Kidney (tissue), 14 donors: ENCODE measurements around the gene MACROD2. TPM values are rescaled to one million over a fixed set of nuclear protein-coding genes. Genes with fewer than 3 reads are reported as not detected.

ENCODE experiments used
- DNase-seq, 5 donors: peaks; one replicate each; pipeline ENCODE4 v3.0.0-alpha.2; 2013 to 2020
- FAIRE-seq: peaks from 2 replicates; lab custom pipeline; 2012; peaks lifted over from hg19 to GRCh38; lab: Jason Lieb, UNC
- H3K27ac ChIP-seq, 2 donors: one replicate each; pipeline ENCODE4 v1.7.0; 2013; ENCODE audit warnings: low read depth in 2 of 2, low read length in 2 of 2, inconsistent platforms in 1 of 2
- H3K27me3 ChIP-seq: one replicate; pipeline ENCODE4 v1.7.1; 2013; ENCODE audit warnings: low read length, inconsistent platforms; ENCODE audit not compliant: control insufficient read depth, insufficient read depth
- H3K36me3 ChIP-seq, 3 donors: one replicate each; pipeline versions ENCODE4 v1.7.0 to v1.7.1; 2013; ENCODE audit warnings: low read length in 3 of 3, control low read depth in 1 of 3, inconsistent platforms in 1 of 3; ENCODE audit not compliant: insufficient read depth in 3 of 3, control insufficient read depth in 2 of 3
- H3K4me1 ChIP-seq, 3 donors: one replicate each; pipeline versions ENCODE4 v1.7.0 to v1.7.1; 2013; ENCODE audit warnings: low read length in 3 of 3, inconsistent platforms in 1 of 3, low read depth in 1 of 3; ENCODE audit not compliant: control insufficient read depth in 2 of 3, insufficient read depth in 2 of 3
- H3K4me3 ChIP-seq, 3 donors: one replicate each; pipeline versions ENCODE4 v1.7.0 to v1.8.1; 2013; ENCODE audit warnings: low read length in 3 of 3, control low read depth in 1 of 3, inconsistent platforms in 1 of 3
- H3K9ac ChIP-seq, 3 donors: one replicate each; pipeline versions ENCODE4 v1.7.0 to v1.7.1; 2013; ENCODE audit warnings: low read length in 3 of 3, control low read depth in 1 of 3, inconsistent platforms in 1 of 3
- H3K9me3 ChIP-seq, 3 donors: one replicate each; pipeline versions ENCODE4 v1.7.0 to v1.7.1; 2013; ENCODE audit warnings: low read length in 3 of 3, control low read depth in 1 of 3, inconsistent platforms in 1 of 3; ENCODE audit not compliant: control insufficient read depth in 2 of 3, insufficient read depth in 1 of 3
- CTCF ChIP-seq: IDR thresholded peaks from 3 replicates; pipeline ENCODE4 v1.5.1; 2012; ENCODE audit warnings: mild to moderate bottlenecking, moderate library complexity, borderline replicate concordance; ENCODE audit not compliant: insufficient read depth; ENCODE audit errors: extremely low read depth
- intact Hi-C: fragments of 100-400 bp; cut with DNase I; formaldehyde crosslinking; loops from one replicate; pipeline ENCODE4 v1.11.1; 2022
- polyA plus RNA-seq: library from polyadenylated mRNA; stranded (reverse); fragments of 350-450 nt; fragmentation: Illumina TruSeq; extraction: RNeasy Lipid Tissue Mini Kit (QIAGEN cat#74804); gene quantifications from one replicate; pipeline ENCODE4 v1.2.3, GENCODE V29; 2014; ENCODE audit warnings: low read depth, low replicate concordance; ENCODE audit not compliant: insufficient read depth
- total RNA-seq: library from RNA; stranded (reverse); fragmentation: NEBNext Ultra II Directional; extraction: Animal tissue kit (Norgen Biotek cat#: 25700); gene quantifications from one replicate; pipeline ENCODE4 v1.2.1, GENCODE V29; 2021
- donor health status: control.
- donor health status: control.
- donor health status: control.
- donor health status: control.
- donor health status: control.
- donor health status: DM: yes; HTN: yes; CAD: no.
- donor health status: Normal renal cell carcinoma (clear cell type).

Gene MACROD2
- total and polyA plus RNA-seq, 2 donors from 2014 or later, result 3.0 to 10.0 TPM

GRCh38 chr20:15865553-15865952 lies 1870.2 kb downstream of the MACROD2 start:
- no peaks in the 10 kb centered on the region for H3K36me3 ChIP-seq

GRCh38 chr20:15866916-15867730 lies 1871.8 kb downstream of the MACROD2 start:
- intact Hi-C loops, result no loop called here
- H3K9ac ChIP-seq, result no peak overlapping the region
- H3K27me3 ChIP-seq, result no peaks in the 10 kb centered on the region
- FAIRE-seq, result no peak
- H3K4me3 ChIP-seq, result no peak overlapping the region
- no peaks in the 10 kb centered on the region for H3K36me3 ChIP-seq
- no peaks in the 10 kb centered on the region for H3K4me1 ChIP-seq
- no peaks in the 10 kb centered on the region for H3K9me3 ChIP-seq
- DNase-seq, result peak in 2 of 5 donors; percentile 56 to 84
- no peak overlapping the region for H3K27ac ChIP-seq
- no peak for TF ChIP-seq CTCF

More at GRCh38 chr20:15865553-15865952, 1870.2 kb downstream of the MACROD2 start:
- DNase-seq, result no peak
- H3K4me1 ChIP-seq, result no peaks in the 10 kb centered on the region
- H3K27me3 ChIP-seq, result no peaks in the 10 kb centered on the region
- H3K9ac ChIP-seq, result no peak overlapping the region
- H3K4me3 ChIP-seq, result no peak overlapping the region
- H3K27ac ChIP-seq, result no peak overlapping the region
- H3K9me3 ChIP-seq, result no peaks in the 10 kb centered on the region
- intact Hi-C loops, result no loop called here
- TF ChIP-seq CTCF, result no peak
- no peak for FAIRE-seq

GRCh38 chr20:15867899-15868298 lies 1872.6 kb downstream of the MACROD2 start:
- FAIRE-seq, result no peak
- H3K27ac ChIP-seq, result no peak overlapping the region

More at GRCh38 chr20:15867899-15868298, 1872.6 kb downstream of the MACROD2 start:
- H3K4me3 ChIP-seq, result no peak overlapping the region
- no peak for DNase-seq
- H3K9me3 ChIP-seq, result no peaks in the 10 kb centered on the region
- no peaks in the 10 kb centered on the region for H3K27me3 ChIP-seq
- H3K4me1 ChIP-seq, result no peaks in the 10 kb centered on the region
- intact Hi-C loops, result no loop called here
- no peaks in the 10 kb centered on the region for H3K36me3 ChIP-seq
- no peak overlapping the region for H3K9ac ChIP-seq
- no peak for TF ChIP-seq CTCF
